ENCODE data around the gene SRL. TPM values are rescaled to one million over a fixed set of nuclear protein-coding genes. Genes with fewer than 3 reads are reported as not detected.

SRL gene
- total and polyA plus RNA-seq, 2 experiments from 2014 or later: not detected

- Histone ChIP-seq H3K4me2 (ENCODE audit: unreplicated experiment) (no peak overlapping the region), H3K27me3 (replicated peaks; ENCODE audit: insufficient read depth) (no peaks in the 10 kb centered on the region), H3K9ac (no peak overlapping the region), H3K4me1 (ENCODE audit: insufficient read depth) (no peaks in the 10 kb centered on the region), H3K9me3 (ENCODE audit: low read depth) (no peaks in the 10 kb centered on the region), H3K4me3 (no peak overlapping the region), H3K27ac (no peak overlapping the region), H4K20me1 (ENCODE audit: insufficient read depth) (no peaks in the 10 kb centered on the region), H3K9me2 (ENCODE audit: insufficient read depth) (no peaks in the 10 kb centered on the region), H3F3A (ENCODE audit: insufficient read depth) (no peaks in the 10 kb centered on the region), H3K36me3 (ENCODE audit: low read depth) (no peaks in the 10 kb centered on the region), H2AFZ (no peak overlapping the region), H3K79me2 (ENCODE audit: insufficient read depth) (no peaks in the 10 kb centered on the region)
- DNase-seq: no peak
- TF ChIP-seq EZH2 (IDR thresholded peaks at IDR 0.05; ENCODE audit: insufficient read depth, poor library complexity, severe bottlenecking): no peak
- no peak for TF ChIP-seq EZH2phosphoT487 (IDR thresholded peaks at IDR 0.05; ENCODE audit: insufficient read depth, low read depth)
- WGBS, 2 experiments (ENCODE audit: low coverage in 1 of 2, low lambda C conversion rate in 2 of 2, missing lambda C conversion rate in 2 of 2): 70 to 87% methylated on average over 5 to 10 of the region's 10 CpGs
- in situ Hi-C loops (cut with MboI): loop anchor here (10.0 kb wide), 1 partner anchor 118 kb away; no protein-coding TSS in a partner anchor
Observed at GRCh38 chr16:4206680-4207079, 35.2 kb downstream of the SRL start.

GRCh38 chr16:4205971-4206370, 35.9 kb downstream of the SRL start:
- H2AFZ ChIP-seq: no peak overlapping the region
- no peak overlapping the region for H3K4me2 ChIP-seq (ENCODE audit: unreplicated experiment)
- no peak overlapping the region for H3K27ac ChIP-seq
- H3K9ac ChIP-seq: no peak overlapping the region
- no peaks in the 10 kb centered on the region for H3K36me3 ChIP-seq (ENCODE audit: low read depth)
- WGBS, 2 experiments (ENCODE audit: low coverage in 1 of 2, low lambda C conversion rate in 2 of 2, missing lambda C conversion rate in 2 of 2): 69 to 74% methylated on average over 8 of the region's 8 CpGs
- no peaks in the 10 kb centered on the region for H4K20me1 ChIP-seq (ENCODE audit: insufficient read depth)
- no peak for DNase-seq
- no peak overlapping the region for H3K4me3 ChIP-seq
- in situ Hi-C loops (cut with MboI): loop anchor here (10.0 kb wide), 1 partner anchor 119 kb away; no protein-coding TSS in a partner anchor
- no peaks in the 10 kb centered on the region for H3F3A ChIP-seq (ENCODE audit: insufficient read depth)
- H3K4me1 ChIP-seq (ENCODE audit: insufficient read depth): peaks cover 2% of the 10 kb centered on the region
- H3K9me2 ChIP-seq (ENCODE audit: insufficient read depth): no peaks in the 10 kb centered on the region
- TF ChIP-seq EZH2 (IDR thresholded peaks at IDR 0.05; ENCODE audit: insufficient read depth, poor library complexity, severe bottlenecking): no peak
- no peak for TF ChIP-seq EZH2phosphoT487 (IDR thresholded peaks at IDR 0.05; ENCODE audit: insufficient read depth, low read depth)
- H3K27me3 ChIP-seq (replicated peaks; ENCODE audit: insufficient read depth): no peaks in the 10 kb centered on the region
- no peaks in the 10 kb centered on the region for H3K9me3 ChIP-seq (ENCODE audit: low read depth)
- H3K79me2 ChIP-seq (ENCODE audit: insufficient read depth): no peaks in the 10 kb centered on the region

- no peak for TF ChIP-seq EZH2phosphoT487 (IDR thresholded peaks at IDR 0.05; ENCODE audit: insufficient read depth, low read depth)
- TF ChIP-seq EZH2 (IDR thresholded peaks at IDR 0.05; ENCODE audit: insufficient read depth, poor library complexity, severe bottlenecking): no peak
- H3K9me3 ChIP-seq (ENCODE audit: low read depth): no peaks in the 10 kb centered on the region
- H3F3A ChIP-seq (ENCODE audit: insufficient read depth): peaks cover 5% of the 10 kb centered on the region
- H3K4me1 ChIP-seq (ENCODE audit: insufficient read depth): peaks cover 12% of the 10 kb centered on the region
- H3K4me3 ChIP-seq: no peak overlapping the region
- no peak for DNase-seq
- no peaks in the 10 kb centered on the region for H3K36me3 ChIP-seq (ENCODE audit: low read depth)
- WGBS, 2 experiments (ENCODE audit: low coverage in 1 of 2, low lambda C conversion rate in 2 of 2, missing lambda C conversion rate in 2 of 2): 89 to 90% methylated on average over 9 of the region's 9 CpGs
- no peaks in the 10 kb centered on the region for H4K20me1 ChIP-seq (ENCODE audit: insufficient read depth)
- H3K79me2 ChIP-seq (ENCODE audit: insufficient read depth): no peaks in the 10 kb centered on the region
- H2AFZ ChIP-seq: no peak overlapping the region
- H3K27ac ChIP-seq: no peak overlapping the region
- H3K9ac ChIP-seq: no peak overlapping the region
- no peaks in the 10 kb centered on the region for H3K27me3 ChIP-seq (replicated peaks; ENCODE audit: insufficient read depth)
- H3K4me2 ChIP-seq (ENCODE audit: unreplicated experiment): no peak overlapping the region
- no peaks in the 10 kb centered on the region for H3K9me2 ChIP-seq (ENCODE audit: insufficient read depth)
- in situ Hi-C loops (cut with MboI): loop anchor here (10.0 kb wide), 1 partner anchor 120 kb away; no protein-coding TSS in a partner anchor
Observed at GRCh38 chr16:4204521-4204920, 37.4 kb downstream of the SRL start.

- Histone ChIP-seq H3F3A (ENCODE audit: insufficient read depth) (peaks cover 5% of the 10 kb centered on the region), H2AFZ (no peak overlapping the region), H3K4me3 (no peak overlapping the region), H3K9me3 (ENCODE audit: low read depth) (no peaks in the 10 kb centered on the region), H3K79me2 (ENCODE audit: insufficient read depth) (no peaks in the 10 kb centered on the region), H3K27ac (no peak overlapping the region), H3K9ac (no peak overlapping the region), H3K4me2 (ENCODE audit: unreplicated experiment) (no peak overlapping the region), H3K27me3 (replicated peaks; ENCODE audit: insufficient read depth) (no peaks in the 10 kb centered on the region), H4K20me1 (ENCODE audit: insufficient read depth) (no peaks in the 10 kb centered on the region), H3K9me2 (ENCODE audit: insufficient read depth) (no peaks in the 10 kb centered on the region), H3K36me3 (ENCODE audit: low read depth) (no peaks in the 10 kb centered on the region), H3K4me1 (ENCODE audit: insufficient read depth) (peaks cover 12% of the 10 kb centered on the region)
- in situ Hi-C loops (cut with MboI): loop anchor here (10.0 kb wide), 1 partner anchor 121 kb away; no protein-coding TSS in a partner anchor
- TF ChIP-seq EZH2 (IDR thresholded peaks at IDR 0.05; ENCODE audit: insufficient read depth, poor library complexity, severe bottlenecking) (no peak), EZH2phosphoT487 (IDR thresholded peaks at IDR 0.05; ENCODE audit: insufficient read depth, low read depth) (no peak)
- DNase-seq: no peak
- 97 to 98% methylated on average over 11 of the region's 11 CpGs for WGBS, 2 experiments (ENCODE audit: low coverage in 1 of 2, low lambda C conversion rate in 2 of 2, missing lambda C conversion rate in 2 of 2)
Observed at GRCh38 chr16:4203748-4204147, 38.1 kb downstream of the SRL start.

Measured in GM23248 (cell line).